Aorta (tissue), 5 donors: ENCODE data around the gene CDH16. TPM values are rescaled to one million over a fixed set of nuclear protein-coding genes. Genes with fewer than 3 reads are reported as not detected.

ENCODE experiments used
- ATAC-seq: fragments of 200-7000 bp; cut with Tn5 transposase; one replicate; pipeline ENCODE4 v1.9.1; 2022; ENCODE audit warnings: moderate library complexity; ENCODE audit not compliant: low FRiP score
- DNase-seq, 2 donors: peaks; one replicate each; pipeline ENCODE4 v3.0.0-alpha.2; 2020
- H3K27ac ChIP-seq, 2 donors: one replicate each; pipeline ENCODE4 v1.5.1; 2013; ENCODE audit warnings: low read length in 2 of 2, mild to moderate bottlenecking in 2 of 2, moderate library complexity in 2 of 2, control low read depth in 1 of 2, inconsistent platforms in 1 of 2, low read depth in 1 of 2
- H3K27me3 ChIP-seq, 2 donors: one replicate each; pipeline ENCODE4 v1.6.1; 2013; ENCODE audit warnings: control low read depth in 1 of 2, low read length in 1 of 2, mild to moderate bottlenecking in 1 of 2, moderate library complexity in 1 of 2; ENCODE audit not compliant: insufficient read depth in 2 of 2, control insufficient read depth in 1 of 2
- H3K36me3 ChIP-seq, 2 donors: one replicate each; pipeline ENCODE4 v1.6.1; 2013; ENCODE audit warnings: control low read depth in 1 of 2, low read length in 1 of 2, mild to moderate bottlenecking in 1 of 2; ENCODE audit not compliant: insufficient read depth in 2 of 2, control insufficient read depth in 1 of 2
- H3K4me1 ChIP-seq, 2 donors: one replicate each; pipeline ENCODE4 v1.6.1; 2013; ENCODE audit warnings: low read length in 2 of 2, control low read depth in 1 of 2, mild to moderate bottlenecking in 1 of 2, moderate library complexity in 1 of 2; ENCODE audit not compliant: insufficient read depth in 2 of 2, control insufficient read depth in 1 of 2
- H3K4me3 ChIP-seq, 2 donors: one replicate each; pipeline ENCODE4 v1.5.1; 2013; ENCODE audit warnings: low read length in 2 of 2, control low read depth in 1 of 2, mild to moderate bottlenecking in 1 of 2
- H3K9me3 ChIP-seq: one replicate; pipeline ENCODE4 v1.6.1; 2013; ENCODE audit warnings: mild to moderate bottlenecking, low read length; ENCODE audit not compliant: control insufficient read depth
- WGBS, 2 donors: extraction: QIAGEN DNeasy Blood & Tissue Kit; methylation state at CpG; one replicate each; pipeline ENCODE4 v1.1.7; 2013; 5-methylcytosine and 5-hydroxymethylcytosine counted together
- intact Hi-C, 2 donors: fragments of 100-400 bp; cut with DNase I; formaldehyde crosslinking; loops; one replicate each; pipeline versions ENCODE4 v1.14.2 to v1.15.0; 2022
- polyA plus RNA-seq, 2 donors: library from polyadenylated mRNA; stranded (reverse); fragments of 200-250 nt; gene quantifications; one replicate each; pipeline ENCODE4 v1.2.3, GENCODE V29; 2013
- total RNA-seq, 2 donors: library from RNA; stranded (reverse); fragmentation: NEBNext Ultra II Directional; extraction: Animal tissue kit (Norgen Biotek cat#: 25700); gene quantifications; one replicate each; pipeline ENCODE4 v1.2.1, GENCODE V29; 2021
- donor health status: healthy with polysubstance abuse.
- donor health status: Bipolar disorder and iron deficiency.
- donor health status: DM: no; HTN: no; CAD: no.
- donor health status: DM: no; HTN: no; CAD: no.
- donor health status: DM: yes; HTN: yes; CAD: no.

CDH16 gene
- total and polyA plus RNA-seq, 4 donors, result 0.18 TPM; not detected in 3

DNA sequence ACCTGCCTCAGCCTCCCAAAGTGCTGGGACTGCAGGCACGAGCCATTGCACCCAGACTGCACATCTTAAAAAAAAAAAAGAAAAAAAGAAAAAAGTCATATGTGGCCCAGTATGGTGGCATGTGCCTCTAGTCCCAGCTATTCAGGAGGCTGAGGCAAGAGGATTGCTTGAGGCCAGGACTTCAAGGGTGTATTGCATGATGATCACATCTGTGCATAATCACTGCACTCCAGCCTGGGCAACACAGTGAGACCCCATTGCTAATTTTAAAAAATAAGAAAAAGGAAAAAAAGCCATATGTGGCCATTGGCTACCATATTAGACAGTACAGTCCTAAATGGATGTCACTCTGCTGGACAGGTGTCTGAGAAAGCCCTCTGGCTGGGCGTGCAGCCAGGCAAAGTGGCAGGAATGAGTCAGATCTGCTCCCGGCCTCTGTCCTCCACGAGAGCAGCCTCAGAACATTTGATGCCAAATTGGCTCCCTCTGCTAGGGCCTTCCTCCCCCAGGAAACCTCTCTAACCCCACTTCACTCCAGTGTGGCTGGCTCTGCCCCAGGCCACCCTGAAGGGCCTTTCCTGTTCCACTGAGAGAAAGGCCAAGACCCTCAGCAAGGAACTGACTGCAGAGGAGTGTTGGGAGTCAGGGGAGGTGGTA, 59.8 kb downstream of the CDH16 start:
- intact Hi-C loops, result no loop called here
- ATAC-seq, result no peak
- H3K4me1 ChIP-seq, result no peaks in the 10 kb centered on the region
- peak; percentile 58 to 75 for DNase-seq
- no peak overlapping the region for H3K27ac ChIP-seq
- no peaks in the 10 kb centered on the region for H3K36me3 ChIP-seq
- H3K9me3 ChIP-seq, result no peaks in the 10 kb centered on the region
- H3K27me3 ChIP-seq, result no peaks in the 10 kb centered on the region
- no peak overlapping the region for H3K4me3 ChIP-seq
- 31 to 40% methylated on average over 4 of the region's 4 CpGs for WGBS, 2 donors

Other genes with a start within 250 kb of the CDH16 start
- 10 to 100 TPM; 16.5 to 24.9 TPM for gene CMTM4, start 222.1 kb downstream of the CDH16 start, total RNA-seq
- gene CMTM4, start 222.1 kb downstream of the CDH16 start, polyA plus RNA-seq, result 10 to 100 TPM in 1 of 2 donors, 1 to 10 TPM in 1; 8.9 to 10.4 TPM
- gene DYNC1LI2, start 167.3 kb downstream of the CDH16 start, total RNA-seq, result 100 to 1,000 TPM; 166 to 169 TPM
- gene DYNC1LI2, start 167.3 kb downstream of the CDH16 start, polyA plus RNA-seq, result 100 to 1,000 TPM in 1 of 2 donors, 10 to 100 TPM in 1; 78.3 to 121 TPM
- not detected for gene TERB1, start 117.3 kb downstream of the CDH16 start, total RNA-seq
- gene TERB1, start 117.3 kb downstream of the CDH16 start, polyA plus RNA-seq, result not detected
- gene NAE1, start 87.9 kb downstream of the CDH16 start, total RNA-seq, result 10 to 100 TPM; 40.8 to 46.2 TPM
- gene NAE1, start 87.9 kb downstream of the CDH16 start, polyA plus RNA-seq, result 10 to 100 TPM; 41.7 to 42.9 TPM
- gene CA7, start 74.5 kb downstream of the CDH16 start, total RNA-seq, result not detected
- gene CA7, start 74.5 kb downstream of the CDH16 start, polyA plus RNA-seq, result 10 to 100 TPM in 1 of 2 donors, not detected in 1; 12.8 TPM
- 10 to 100 TPM in 1 of 2 donors, 1 to 10 TPM in 1; 8.9 to 10.9 TPM for gene PDP2, start 38.4 kb downstream of the CDH16 start, total RNA-seq
- 1 to 10 TPM; 2.1 to 2.5 TPM for gene PDP2, start 38.4 kb downstream of the CDH16 start, polyA plus RNA-seq
- 10 to 100 TPM; 23.6 to 30.1 TPM for gene RRAD, start 6.7 kb upstream of the CDH16 start, total RNA-seq
- 10 to 100 TPM; 16.2 to 35.2 TPM for gene RRAD, start 6.7 kb upstream of the CDH16 start, polyA plus RNA-seq
- gene CIAO2B, start 15.5 kb upstream of the CDH16 start, total RNA-seq, result 10 to 100 TPM; 51.9 to 62.4 TPM
- 100 to 1,000 TPM; 149 to 165 TPM for gene CIAO2B, start 15.5 kb upstream of the CDH16 start, polyA plus RNA-seq
- gene CES2, start 16.6 kb upstream of the CDH16 start, total RNA-seq, result 10 to 100 TPM; 32.7 to 42.1 TPM
- 10 to 100 TPM; 20.5 to 34.4 TPM for gene CES2, start 16.6 kb upstream of the CDH16 start, polyA plus RNA-seq
- 1 to 10 TPM; 1.0 to 2.4 TPM for gene CES3, start 42.4 kb upstream of the CDH16 start, total RNA-seq
- gene CES3, start 42.4 kb upstream of the CDH16 start, polyA plus RNA-seq, result 1 to 10 TPM in 1 of 2 donors, under 1 TPM in 1; 0.15 to 1.5 TPM
- 10 to 100 TPM in 1 of 2 donors, 1 to 10 TPM in 1; 5.5 to 14.2 TPM for gene CES4A, start 69.7 kb upstream of the CDH16 start, total RNA-seq
- gene CES4A, start 69.7 kb upstream of the CDH16 start, polyA plus RNA-seq, result 10 to 100 TPM in 1 of 2 donors, 1 to 10 TPM in 1; 1.9 to 22.7 TPM
- 10 to 100 TPM; 37.4 to 67.3 TPM for gene CBFB, start 110.3 kb upstream of the CDH16 start, total RNA-seq
- gene CBFB, start 110.3 kb upstream of the CDH16 start, polyA plus RNA-seq, result 10 to 100 TPM; 12.0 to 19.9 TPM
- 10 to 100 TPM; 13.7 to 20.7 TPM for gene PHAF1, start 191.1 kb upstream of the CDH16 start, total RNA-seq
- gene PHAF1, start 191.1 kb upstream of the CDH16 start, polyA plus RNA-seq, result 10 to 100 TPM; 12.6 to 13.4 TPM
- gene B3GNT9, start 232.1 kb upstream of the CDH16 start, total RNA-seq, result 10 to 100 TPM; 13.0 to 21.3 TPM
- gene B3GNT9, start 232.1 kb upstream of the CDH16 start, polyA plus RNA-seq, result 10 to 100 TPM in 1 of 2 donors, 1 to 10 TPM in 1; 3.9 to 22.4 TPM
- gene TRADD, start 241.0 kb upstream of the CDH16 start, total RNA-seq, result 10 to 100 TPM; 17.1 to 24.3 TPM
- gene TRADD, start 241.0 kb upstream of the CDH16 start, polyA plus RNA-seq, result 10 to 100 TPM; 15.7 to 45.2 TPM
- gene FBXL8, start 241.1 kb upstream of the CDH16 start, total RNA-seq, result 10 to 100 TPM in 1 of 2 donors, 1 to 10 TPM in 1; 7.3 to 20.8 TPM
- 10 to 100 TPM in 1 of 2 donors, 1 to 10 TPM in 1; 1.1 to 32.1 TPM for gene FBXL8, start 241.1 kb upstream of the CDH16 start, polyA plus RNA-seq
- gene HSF4, start 245.9 kb upstream of the CDH16 start, total RNA-seq, result 100 to 1,000 TPM in 1 of 2 donors, 10 to 100 TPM in 1; 22.2 to 101 TPM
- gene HSF4, start 245.9 kb upstream of the CDH16 start, polyA plus RNA-seq, result 100 to 1,000 TPM in 1 of 2 donors, 10 to 100 TPM in 1; 25.0 to 133 TPM